GM21619 (cell line): Measurements from ENCODE around the gene CRKL.
"Not testable (repeated sequence)": the region's sequence is repeated elsewhere in the genome, so short reads cannot be mapped to it uniquely, and the experiment has no call there.

ENCODE experiments used
- ATAC-seq: cut with Tn5 transposase; IDR thresholded peaks from one replicate; pipeline ENCODE4 v1.9.1; 2021; ENCODE audit not compliant: unreplicated experiment

CRKL gene

DNA sequence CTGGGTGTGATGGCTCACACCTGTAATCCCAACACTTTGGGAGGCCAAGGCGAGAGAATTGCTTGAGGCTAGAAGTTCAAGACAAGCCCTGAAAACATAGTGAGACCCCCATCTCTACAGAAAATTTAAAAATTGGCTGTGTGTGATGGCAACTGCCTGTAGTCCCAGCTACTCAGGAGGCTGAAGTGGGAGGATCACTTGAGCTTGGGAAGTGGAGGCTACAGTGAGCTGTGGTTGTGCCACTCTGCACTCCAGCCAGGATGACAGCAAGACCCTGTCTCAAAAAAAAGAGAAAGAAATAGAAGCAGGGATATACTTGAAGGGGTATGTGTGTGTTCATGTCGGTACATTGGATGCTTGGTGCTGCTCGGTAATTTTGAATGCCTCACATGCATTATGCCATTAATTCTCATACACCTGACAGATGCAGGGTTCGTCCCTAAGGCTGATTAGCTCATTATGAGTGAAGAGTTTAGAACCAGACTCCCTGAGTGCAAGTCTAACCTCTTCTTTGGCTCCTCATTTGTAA lies 14.0 kb downstream of the CRKL start:
- ATAC-seq: no peak

- ATAC-seq: no peak
Measured at GRCh38 chr22:20933910-20934309, 16.7 kb downstream of the CRKL start.

DNA sequence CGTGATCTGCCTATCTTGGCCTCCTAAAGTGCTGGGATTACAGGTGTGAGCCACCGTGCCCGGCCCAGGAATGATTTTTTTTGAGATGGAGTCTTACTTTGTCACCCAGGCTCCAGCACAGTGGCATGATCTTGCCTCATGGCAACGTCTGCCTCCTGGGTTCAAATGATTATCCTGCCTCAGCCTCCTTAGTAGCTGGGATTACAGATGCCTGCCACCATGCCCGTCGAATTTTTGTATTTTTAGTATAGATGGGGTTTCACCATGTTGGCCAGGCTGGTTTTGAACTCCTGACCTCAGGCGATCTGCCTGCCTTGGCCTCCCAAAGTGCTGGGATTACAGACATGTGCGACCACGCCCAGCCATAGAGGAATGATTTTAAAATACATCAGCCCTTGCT lies 17.8 kb downstream of the CRKL start:
- not testable (repeated sequence) for ATAC-seq

DNA sequence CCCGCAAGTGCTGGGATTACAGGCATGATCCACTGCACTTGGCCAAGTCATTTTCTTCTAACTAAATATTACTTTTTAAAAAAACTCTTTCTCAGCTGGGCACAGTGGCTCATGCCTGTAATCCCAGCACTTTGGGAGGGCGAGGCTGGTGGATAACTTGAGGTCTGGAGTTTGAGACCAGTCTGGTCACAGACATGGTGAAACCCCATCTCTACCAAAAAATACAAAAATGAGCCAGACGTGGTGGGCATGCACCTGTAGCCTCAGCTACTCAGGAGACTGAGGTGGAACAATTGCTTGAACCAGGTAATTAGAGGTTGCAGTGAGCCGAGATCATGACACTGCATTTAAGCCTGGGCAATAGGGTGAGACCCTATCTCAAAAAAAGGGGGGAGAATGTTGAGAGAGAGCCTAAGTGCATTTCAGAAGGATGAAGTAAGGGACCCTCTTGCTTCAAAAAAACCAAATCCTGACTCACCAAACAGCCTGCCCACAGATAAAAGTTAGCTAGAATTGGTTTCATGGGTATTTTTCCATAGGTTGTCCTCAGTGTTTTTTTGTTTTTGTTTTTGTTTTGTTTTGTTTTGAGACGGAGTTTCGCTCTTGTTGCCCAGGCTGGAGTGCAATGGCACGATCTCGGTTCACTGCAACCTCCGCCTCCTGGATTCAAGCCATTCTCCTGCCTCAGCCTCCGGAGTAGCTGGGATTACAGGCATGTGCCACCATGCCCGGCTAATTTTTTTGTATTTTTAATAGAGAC lies 18.8 kb downstream of the CRKL start:
- ATAC-seq: not testable (repeated sequence)

DNA sequence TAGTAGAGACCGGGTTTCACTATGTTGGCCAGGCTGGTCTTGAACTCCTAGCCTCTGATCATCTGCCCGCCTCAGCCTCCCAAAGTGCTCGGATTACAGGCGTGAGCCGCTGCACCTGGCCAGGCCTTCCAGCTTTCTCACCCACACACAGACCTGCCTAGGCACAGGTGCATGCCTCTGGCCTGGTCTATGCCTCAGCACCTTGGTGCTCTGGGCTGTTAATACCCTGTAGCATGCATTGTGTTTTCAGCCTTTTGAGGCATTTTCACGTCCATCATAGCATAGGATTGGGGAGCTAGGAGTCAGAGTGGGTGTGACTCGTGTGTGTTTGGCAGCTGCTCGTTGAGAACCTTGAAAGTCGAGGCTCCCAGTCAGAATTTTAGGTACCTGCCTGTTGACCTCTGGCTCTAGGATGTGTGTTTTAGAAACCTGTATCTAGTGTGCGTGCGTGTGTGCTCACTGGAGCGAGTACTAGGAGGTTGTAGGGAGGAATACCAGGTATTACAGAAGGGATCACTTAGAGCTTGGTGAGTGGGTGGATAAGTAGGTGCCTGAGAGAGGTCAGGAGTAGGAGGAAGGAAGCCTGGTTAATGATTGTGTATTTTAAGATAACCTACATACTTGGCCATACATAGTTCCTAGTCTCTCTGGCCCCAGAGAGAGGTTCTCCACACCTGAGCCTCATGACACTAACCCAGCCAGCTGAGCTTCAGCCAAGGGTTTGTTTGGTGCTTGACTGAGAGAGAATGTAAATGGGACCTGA lies 20.0 kb downstream of the CRKL start:
- no peak for ATAC-seq

DNA sequence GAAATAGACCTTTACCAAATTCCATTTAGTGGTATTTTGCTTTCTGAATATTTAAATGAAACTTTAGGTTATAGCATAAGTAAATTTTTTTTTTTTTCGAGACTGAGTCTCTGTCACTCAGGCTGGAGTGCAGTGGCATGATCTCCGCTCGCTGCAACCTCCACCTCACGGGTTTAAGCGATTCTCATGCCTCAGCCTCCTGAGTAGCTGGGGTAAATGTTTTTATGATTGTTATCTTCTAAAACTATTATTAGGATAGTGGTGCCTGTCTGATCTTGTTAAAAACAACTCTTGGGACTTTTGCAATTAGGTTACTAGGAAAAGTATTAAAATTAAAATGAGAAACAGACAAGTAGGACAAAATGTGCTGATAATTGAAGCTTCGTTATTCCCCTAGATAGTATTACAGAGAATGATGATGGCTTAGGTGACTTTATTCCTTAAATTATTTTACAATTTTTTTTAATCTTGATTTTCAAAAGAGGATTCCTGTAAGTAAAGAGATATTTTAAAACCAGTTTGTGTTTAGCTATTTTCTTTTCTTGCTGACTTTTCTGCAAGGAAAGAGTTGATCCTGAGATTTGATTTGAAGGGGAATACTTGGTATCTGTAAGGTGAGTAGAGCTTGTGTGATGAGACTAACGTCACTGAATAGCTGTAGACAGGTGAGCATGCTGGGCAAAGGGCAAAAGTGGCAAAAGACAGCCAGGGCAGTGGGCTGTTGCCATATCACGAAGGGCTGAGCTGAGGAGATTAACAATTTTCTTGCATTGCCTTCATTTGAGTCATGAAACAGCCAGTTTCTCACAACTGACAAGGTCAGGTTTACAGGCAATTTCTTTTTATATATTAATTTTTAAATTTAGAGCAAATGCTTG lies 20.8 kb downstream of the CRKL start:
- no peak for ATAC-seq

GRCh38 chr22:20939457-20940185 lies 22.4 kb downstream of the CRKL start:
- ATAC-seq: not testable (repeated sequence)

- no peak for ATAC-seq
Measured at GRCh38 chr22:20940186-20940651, 23.0 kb downstream of the CRKL start.

- ATAC-seq: no peak
Measured at GRCh38 chr22:20940904-20941385, 23.7 kb downstream of the CRKL start.

DNA sequence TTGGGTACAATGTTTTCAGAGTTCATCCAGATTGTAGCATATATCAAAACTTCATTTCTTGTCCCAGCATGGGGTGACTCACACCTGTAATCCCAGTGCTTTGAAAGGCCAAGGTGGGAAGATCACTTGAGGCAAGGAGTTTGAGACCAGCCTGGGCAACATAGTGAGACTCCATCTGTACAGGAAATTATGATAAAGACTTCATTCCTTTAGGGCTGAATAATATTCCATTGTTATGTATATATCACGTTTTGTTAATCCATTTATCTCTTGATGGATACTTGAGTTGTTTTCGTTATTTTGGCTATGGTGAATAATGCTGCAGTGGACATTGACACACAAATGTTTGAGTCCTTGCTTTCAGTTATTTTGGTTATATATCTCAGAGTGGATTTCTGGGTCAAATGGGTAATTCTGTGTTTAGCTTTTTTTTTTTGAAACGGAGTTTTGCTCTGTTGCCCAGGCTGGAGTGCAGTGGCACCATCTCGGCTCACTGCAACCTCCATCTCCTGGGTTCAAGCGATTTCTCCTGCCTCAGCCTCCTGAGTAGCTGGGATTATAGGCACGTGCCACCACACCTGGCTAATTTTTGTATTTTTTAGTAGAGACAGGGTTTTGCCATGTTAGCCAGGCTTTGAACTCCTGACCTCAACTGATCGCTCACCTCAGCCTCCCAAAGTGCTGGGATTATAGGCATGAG lies 25.1 kb downstream of the CRKL start:
- ATAC-seq: not testable (repeated sequence)

DNA sequence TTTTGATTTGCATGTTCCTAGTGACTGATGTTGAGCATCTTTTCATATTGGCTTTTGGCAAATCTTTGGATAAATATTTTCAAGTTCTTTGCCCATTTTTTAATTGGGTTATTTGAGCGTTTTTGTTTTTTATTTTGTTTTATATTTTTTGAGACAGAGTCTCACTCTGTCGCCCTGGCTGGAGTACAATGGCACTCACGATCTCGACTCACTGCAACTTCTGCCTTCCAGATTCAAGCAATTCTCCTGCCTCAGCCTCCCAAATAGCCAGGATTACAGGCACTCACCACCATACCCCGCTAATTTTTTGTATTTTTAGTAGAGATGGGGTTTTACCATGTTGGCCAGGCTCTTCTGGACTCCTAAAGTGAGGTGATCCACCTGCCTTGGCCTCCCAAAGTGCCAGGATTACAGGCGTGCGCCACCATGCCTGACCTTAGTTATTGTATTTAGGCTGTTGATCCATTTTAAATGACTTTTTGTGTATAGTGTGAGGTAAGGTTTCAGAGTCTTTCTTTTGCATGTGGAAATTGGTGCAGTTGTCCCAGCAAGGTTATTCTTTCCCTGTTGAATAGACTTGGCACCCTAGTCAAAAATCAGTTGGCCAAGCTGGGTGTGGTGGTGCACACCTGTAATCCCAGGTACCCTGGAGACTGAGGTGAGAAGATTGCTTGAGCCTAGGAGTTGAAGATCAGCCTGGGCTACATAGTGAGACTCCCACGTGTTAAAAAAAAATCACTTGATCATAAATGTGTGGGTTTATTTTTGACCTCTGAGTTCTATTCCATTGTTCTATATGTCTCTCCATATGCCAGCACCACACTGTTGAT lies 26.1 kb downstream of the CRKL start:
- ATAC-seq: no peak

DNA sequence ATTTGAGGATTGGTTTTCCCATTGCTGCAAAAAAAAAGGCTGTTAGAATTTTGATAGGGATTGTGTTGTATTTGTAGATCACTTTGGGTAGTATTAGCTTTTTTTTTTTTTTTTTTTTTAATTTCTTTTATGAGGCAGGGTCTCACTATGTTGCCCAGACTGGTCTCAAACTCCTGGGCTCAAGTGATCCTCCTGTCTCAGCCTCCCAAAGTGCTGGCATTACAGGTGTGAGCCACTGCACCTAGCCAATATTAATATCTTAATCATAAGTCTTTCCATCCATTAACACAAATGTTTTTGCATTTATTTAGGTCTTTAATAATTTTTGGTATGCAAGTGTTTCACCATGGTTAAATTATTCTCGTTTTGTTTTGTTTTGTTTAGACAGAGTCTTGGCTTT lies 26.8 kb downstream of the CRKL start:
- no peak for ATAC-seq

GRCh38 chr22:20945578-20945934 lies 28.3 kb downstream of the CRKL start:
- no peak for ATAC-seq

DNA sequence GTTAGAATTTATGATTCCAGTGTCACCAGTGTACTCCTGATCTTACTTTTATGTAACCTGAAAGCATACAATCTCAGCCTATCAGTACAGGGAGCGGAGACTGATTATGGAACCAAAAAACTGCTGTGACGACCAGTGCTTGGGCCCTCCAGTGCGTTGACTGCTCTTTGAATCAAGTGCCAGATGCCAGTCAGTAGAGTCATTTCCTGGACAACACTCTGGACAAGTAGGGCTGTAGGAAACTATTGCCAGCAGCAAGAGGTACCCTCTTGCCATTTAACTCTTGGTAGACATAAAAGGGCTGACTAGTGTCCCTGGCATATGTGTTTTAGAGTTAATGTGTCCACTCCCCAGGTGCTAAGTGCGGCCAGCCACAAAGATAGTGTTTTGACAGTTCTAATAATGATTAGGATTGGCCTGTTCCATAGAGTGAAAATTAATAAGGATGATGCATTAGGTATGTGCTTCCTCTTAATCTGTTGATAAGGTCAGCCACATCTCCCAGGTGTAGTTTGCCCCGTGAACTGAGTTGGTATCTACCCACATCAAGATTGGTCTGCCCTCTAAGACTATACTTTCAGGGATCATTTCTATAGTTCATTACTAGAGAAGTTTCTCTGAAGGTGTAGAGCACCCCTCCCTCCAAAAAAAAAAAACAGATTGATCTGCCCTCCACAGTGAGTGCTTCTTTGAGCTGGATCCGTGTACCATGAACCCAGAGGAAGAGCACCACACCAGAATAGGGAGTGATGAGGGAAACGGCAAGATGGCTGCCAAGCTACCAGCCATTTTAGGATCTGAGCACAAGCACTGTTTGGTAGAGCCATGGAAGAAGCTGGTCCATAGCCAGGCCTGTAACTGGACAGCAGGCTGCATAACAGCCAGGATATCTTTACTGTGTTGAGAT lies 29.1 kb downstream of the CRKL start:
- no peak for ATAC-seq

DNA sequence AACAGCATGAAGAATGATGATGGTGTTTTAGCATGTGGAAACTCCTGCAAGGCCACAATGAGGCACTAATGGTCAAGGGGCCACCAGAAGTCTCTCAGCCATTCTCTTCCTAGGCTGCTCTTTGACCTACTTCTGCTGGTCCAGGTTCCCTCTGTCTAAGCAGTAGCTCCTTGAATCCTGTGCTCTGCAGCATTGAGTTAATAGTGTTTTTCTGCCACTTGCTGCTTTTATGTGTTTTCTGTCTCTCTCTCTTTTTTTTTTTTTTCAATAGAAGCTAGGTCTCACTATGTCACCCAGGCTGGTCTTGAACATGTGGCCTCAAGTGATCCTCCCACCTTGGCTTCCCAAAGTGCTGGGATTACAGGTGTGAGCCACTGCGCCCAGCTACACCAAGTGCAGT lies 29.8 kb downstream of the CRKL start:
- ATAC-seq: no peak

DNA sequence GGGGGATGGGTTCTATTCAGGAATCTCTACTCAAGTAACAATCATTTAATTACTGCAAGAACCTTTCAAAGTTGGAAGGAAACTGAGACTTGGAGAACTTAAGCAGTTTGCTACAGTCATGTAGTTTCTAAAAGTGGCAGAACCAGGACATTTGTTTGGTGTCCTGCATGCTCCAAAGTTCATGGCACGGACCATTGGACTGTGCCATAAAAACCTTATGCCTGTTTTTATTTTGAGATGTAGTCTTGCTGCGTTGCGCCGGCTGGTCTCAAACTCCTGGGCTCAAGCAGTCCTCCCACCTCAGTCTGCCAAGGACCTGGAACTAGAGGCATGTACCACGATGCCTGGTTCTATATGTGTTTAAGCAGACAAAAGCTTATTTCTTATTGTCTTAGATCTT lies 31.2 kb downstream of the CRKL start:
- no peak for ATAC-seq

- no peak for ATAC-seq
Measured at GRCh38 chr22:20948989-20949388, 31.8 kb downstream of the CRKL start.

DNA sequence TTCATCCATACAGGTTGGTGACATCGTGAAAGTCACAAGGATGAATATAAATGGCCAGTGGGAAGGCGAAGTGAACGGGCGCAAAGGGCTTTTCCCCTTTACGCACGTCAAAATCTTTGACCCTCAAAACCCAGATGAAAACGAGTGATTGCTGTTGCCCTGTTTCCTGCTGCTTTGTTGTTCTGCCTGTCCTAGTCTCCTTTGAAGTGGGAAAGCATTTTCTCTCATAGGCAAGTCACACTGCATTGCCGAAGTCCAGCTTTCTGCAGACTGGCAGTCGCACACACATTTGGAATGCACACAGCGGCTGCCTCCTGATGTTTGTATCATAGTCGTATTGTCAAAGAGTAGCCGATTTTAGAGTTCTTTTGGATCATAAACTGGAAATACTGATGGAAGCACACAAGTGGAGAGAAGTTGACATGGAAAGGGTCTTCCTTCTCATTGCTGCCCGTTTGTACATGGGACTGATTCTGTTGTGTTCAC lies 32.5 kb downstream of the CRKL start:
- no peak for ATAC-seq
